GM12872 (cell line): ENCODE data around the gene PRSS27.

Experiments
- TF ChIP-seq, protein P1 (sequence below): IDR thresholded peaks from 3 replicates; pipeline ENCODE4 v1.5.1; 2011; ENCODE audit warnings: low read depth, mild to moderate bottlenecking, low read length, moderate library complexity; ENCODE audit not compliant: insufficient read depth

PRSS27 gene

DNA sequence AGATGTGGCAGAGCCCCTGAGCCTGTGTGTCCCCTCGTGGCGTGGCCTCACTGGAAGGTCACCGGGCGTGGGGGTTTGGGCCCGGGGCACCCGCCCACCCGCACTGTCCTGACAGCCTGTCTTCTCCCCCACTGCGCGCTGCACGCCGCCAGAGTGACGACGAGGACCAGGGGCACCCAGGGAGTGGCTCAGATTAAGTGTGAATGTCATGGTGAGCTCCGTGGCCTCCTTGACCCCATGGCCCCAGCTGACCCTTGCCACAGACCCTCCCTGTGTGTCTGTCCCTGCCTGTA lies 15.1 kb downstream of the PRSS27 start:
- TF ChIP-seq, protein P1, sequence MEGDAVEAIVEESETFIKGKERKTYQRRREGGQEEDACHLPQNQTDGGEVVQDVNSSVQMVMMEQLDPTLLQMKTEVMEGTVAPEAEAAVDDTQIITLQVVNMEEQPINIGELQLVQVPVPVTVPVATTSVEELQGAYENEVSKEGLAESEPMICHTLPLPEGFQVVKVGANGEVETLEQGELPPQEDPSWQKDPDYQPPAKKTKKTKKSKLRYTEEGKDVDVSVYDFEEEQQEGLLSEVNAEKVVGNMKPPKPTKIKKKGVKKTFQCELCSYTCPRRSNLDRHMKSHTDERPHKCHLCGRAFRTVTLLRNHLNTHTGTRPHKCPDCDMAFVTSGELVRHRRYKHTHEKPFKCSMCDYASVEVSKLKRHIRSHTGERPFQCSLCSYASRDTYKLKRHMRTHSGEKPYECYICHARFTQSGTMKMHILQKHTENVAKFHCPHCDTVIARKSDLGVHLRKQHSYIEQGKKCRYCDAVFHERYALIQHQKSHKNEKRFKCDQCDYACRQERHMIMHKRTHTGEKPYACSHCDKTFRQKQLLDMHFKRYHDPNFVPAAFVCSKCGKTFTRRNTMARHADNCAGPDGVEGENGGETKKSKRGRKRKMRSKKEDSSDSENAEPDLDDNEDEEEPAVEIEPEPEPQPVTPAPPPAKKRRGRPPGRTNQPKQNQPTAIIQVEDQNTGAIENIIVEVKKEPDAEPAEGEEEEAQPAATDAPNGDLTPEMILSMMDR, result no peak

- TF ChIP-seq, protein P1, result no peak
Measured at GRCh38 chr16:2704166-2704982, 15.7 kb downstream of the PRSS27 start.

- TF ChIP-seq, protein P1, result no peak
Measured at GRCh38 chr16:2702871-2703745, 16.9 kb downstream of the PRSS27 start.

- TF ChIP-seq, protein P1, result no peak
Measured at GRCh38 chr16:2702438-2702825, 17.6 kb downstream of the PRSS27 start.

DNA sequence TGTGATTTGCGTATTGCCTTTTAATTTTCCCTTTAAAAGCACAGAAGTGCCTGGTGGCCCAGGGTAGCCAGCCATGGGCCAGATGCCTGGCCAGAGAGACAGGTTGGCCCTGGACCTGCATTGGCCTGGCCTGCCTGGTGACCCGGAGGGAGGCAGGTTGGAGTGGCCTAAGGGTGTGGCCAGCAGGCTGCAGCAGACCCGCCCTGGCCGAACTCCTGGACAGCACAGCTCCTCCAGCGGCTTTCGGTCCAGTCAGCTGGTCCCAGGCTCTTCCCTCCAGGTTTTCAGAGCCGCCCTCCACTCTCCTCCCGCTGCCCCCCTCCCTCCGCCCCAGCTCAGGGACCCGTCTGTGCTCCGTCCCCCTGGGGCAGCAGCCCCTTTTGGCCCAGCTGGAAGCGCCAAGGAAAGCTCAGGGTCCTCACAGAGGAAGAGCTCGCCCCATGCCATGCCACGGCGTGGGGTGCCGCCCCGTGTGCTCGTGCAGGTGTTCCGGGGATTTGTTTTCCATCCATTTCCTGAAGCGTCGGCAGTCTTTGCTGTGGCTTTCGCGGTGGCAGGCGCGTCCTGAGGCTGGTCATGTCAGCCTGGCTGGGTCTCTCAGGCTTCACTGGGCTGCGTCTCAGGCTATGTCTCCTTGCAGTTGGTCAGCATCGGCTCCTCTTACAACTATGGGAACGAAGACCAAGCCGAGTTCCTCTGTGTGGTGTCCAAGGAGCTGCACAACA lies 18.1 kb downstream of the PRSS27 start:
- TF ChIP-seq, protein P1, result no peak

DNA sequence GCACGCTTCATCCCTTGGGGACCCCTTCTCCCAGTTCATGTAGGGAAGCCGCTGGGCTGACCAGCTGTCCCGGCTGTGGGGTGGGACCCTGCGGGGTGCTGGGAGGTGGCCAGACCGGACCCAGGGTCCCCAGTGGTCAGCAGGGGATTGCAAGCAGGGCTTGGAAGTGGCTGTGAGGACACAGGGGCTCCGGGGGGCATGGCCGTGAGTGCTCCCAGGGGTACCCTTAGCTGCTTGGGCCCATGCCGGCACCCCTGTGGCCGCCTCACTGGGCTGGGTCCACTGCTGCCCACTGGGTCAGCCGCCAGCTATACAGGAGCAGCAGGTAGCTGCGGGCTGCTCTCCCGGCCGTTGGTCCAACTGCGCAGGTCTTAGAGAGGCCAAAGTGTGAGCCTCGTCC lies 18.8 kb downstream of the PRSS27 start:
- TF ChIP-seq, protein P1, result no peak

DNA sequence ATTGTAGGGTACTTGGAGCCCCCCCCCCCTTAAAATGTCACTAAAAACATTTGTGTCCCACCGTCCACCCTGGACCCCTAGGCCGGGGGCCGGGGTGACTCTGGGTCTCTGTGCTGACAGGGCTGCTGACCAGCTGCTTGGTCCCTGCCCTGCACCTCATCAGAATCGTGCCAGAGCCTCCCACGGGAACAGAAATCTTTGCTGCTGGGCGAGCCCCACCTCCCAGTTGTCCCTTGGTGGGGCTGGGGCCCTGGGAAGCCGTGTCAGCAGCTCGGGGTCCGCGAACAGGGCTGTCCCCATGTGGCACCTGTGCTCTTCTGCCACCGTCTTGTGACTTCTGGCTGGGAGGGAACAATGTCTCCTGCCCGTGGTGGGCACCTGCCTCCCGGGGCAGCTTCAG lies 19.2 kb downstream of the PRSS27 start:
- TF ChIP-seq, protein P1, result no peak
